Measurements from ENCODE around the gene AGAP1.

Gene AGAP1

GRCh38 chr2:235594041-235594440, 100.2 kb downstream of the AGAP1 start:
- TF ChIP-seq CTCF (IDR thresholded peaks at IDR 0.05; ENCODE audit: insufficient read depth, low read depth, low read length, missing control alignments), result peak; percentile 40

GRCh38 chr2:235594964-235595363, 101.1 kb downstream of the AGAP1 start:
- TF ChIP-seq CTCF (IDR thresholded peaks at IDR 0.05; ENCODE audit: insufficient read depth, low read depth, low read length, missing control alignments), result no peak
- no peak overlapping the region for H3K4me3 ChIP-seq (ENCODE audit: low read depth, low read length)
- DNase-seq (ENCODE audit: low read depth), result no peak

More at GRCh38 chr2:235594041-235594440, 100.2 kb downstream of the AGAP1 start:
- no peak overlapping the region for H3K4me3 ChIP-seq (ENCODE audit: low read depth, low read length)
- DNase-seq (ENCODE audit: low read depth), result peak; percentile 38

GRCh38 chr2:235595422-235596010, 101.7 kb downstream of the AGAP1 start:
- peak; percentile 56 for DNase-seq (ENCODE audit: low read depth)
- H3K4me3 ChIP-seq (ENCODE audit: low read depth, low read length), result no peak overlapping the region
- peak; percentile 79 for TF ChIP-seq CTCF (IDR thresholded peaks at IDR 0.05; ENCODE audit: insufficient read depth, low read depth, low read length, missing control alignments)

- TF ChIP-seq CTCF (IDR thresholded peaks at IDR 0.05; ENCODE audit: insufficient read depth, low read depth, low read length, missing control alignments), result no peak
- no peak overlapping the region for H3K4me3 ChIP-seq (ENCODE audit: low read depth, low read length)
- DNase-seq (ENCODE audit: low read depth), result no peak
Observed at GRCh38 chr2:235596272-235596671, 102.4 kb downstream of the AGAP1 start.

GRCh38 chr2:235597081-235597615, 103.3 kb downstream of the AGAP1 start:
- H3K4me3 ChIP-seq (ENCODE audit: low read depth, low read length), result no peak overlapping the region
- DNase-seq (ENCODE audit: low read depth), result no peak
- no peak for TF ChIP-seq CTCF (IDR thresholded peaks at IDR 0.05; ENCODE audit: insufficient read depth, low read depth, low read length, missing control alignments)

- H3K4me3 ChIP-seq (ENCODE audit: low read depth, low read length), result no peak overlapping the region
- DNase-seq (ENCODE audit: low read depth), result no peak
- TF ChIP-seq CTCF (IDR thresholded peaks at IDR 0.05; ENCODE audit: insufficient read depth, low read depth, low read length, missing control alignments), result no peak
Observed at GRCh38 chr2:235598026-235598425, 104.2 kb downstream of the AGAP1 start.

All from GM12865 (cell line).